Ovary (tissue), 9 donors: ENCODE measurements around the gene PAPLN. TPM values are rescaled to one million over a fixed set of nuclear protein-coding genes. Genes with fewer than 3 reads are reported as not detected.

Experiments
- DNase-seq, 5 donors: peaks; one replicate each; pipeline ENCODE4 v3.0.0-alpha.2; 2019 to 2020
- H3K27ac ChIP-seq, 2 donors: fragments of 200-600 bp; one replicate each; pipeline versions ENCODE4 v1.5.1 to v1.8.0; 2019 to 2022
- H3K27me3 ChIP-seq: fragments of 200-600 bp; one replicate; pipeline ENCODE4 v1.8.0; 2022
- H3K36me3 ChIP-seq: fragments of 200-600 bp; sonication (generic); one replicate; pipeline ENCODE4 v1.5.1; 2019
- H3K4me1 ChIP-seq: one replicate; pipeline ENCODE4 v1.8.1; 2013; ENCODE audit warnings: mild to moderate bottlenecking, moderate library complexity; ENCODE audit not compliant: insufficient read depth
- H3K4me3 ChIP-seq: fragments of 200-600 bp; sonication (generic); one replicate; pipeline ENCODE4 v1.5.1; 2017
- H3K9me3 ChIP-seq, 2 donors: fragments of 200-600 bp in 1 of 2; sonication (generic) in 1 of 2; one replicate each; pipeline versions ENCODE4 v1.5.1 to v1.8.1; 2013 to 2019; ENCODE audit warnings: mild to moderate bottlenecking in 1 of 2, moderate library complexity in 1 of 2
- CTCF ChIP-seq, 3 donors: fragments of 450-650 bp in 2 of 3; fragments of 200-600 bp in 1 of 3; IDR thresholded peaks; one replicate each; pipeline versions ENCODE4 v1.5.1 to v1.8.0; 2016 to 2022; ENCODE audit warnings: antibody characterized with exemption in 3 of 3, mild to moderate bottlenecking in 1 of 3
- EP300 ChIP-seq: sonication (generic); formaldehyde crosslinking; IDR thresholded peaks from one replicate; pipeline ENCODE4 v1.6.1; 2017; ENCODE audit warnings: antibody characterized with exemption
- POLR2A ChIP-seq: fragments of 450-650 bp; IDR thresholded peaks from one replicate; pipeline ENCODE4 v1.6.1; 2017; ENCODE audit warnings: antibody characterized with exemption, mild to moderate bottlenecking, moderate library complexity
- WGBS, 3 donors: extraction: QIAGEN DNeasy Blood & Tissue Kit in 1 of 3; methylation state at CpG; one replicate each; pipeline versions ENCODE4 v1.1.5 to v1.1.7; 2013 to 2017; 5-methylcytosine and 5-hydroxymethylcytosine counted together
- intact Hi-C, 4 donors: fragments of 100-400 bp; cut with DNase I; formaldehyde crosslinking; loops; one replicate each; pipeline versions ENCODE4 v1.11.0 to v1.15.1; 2022 to 2023
- polyA plus RNA-seq, 2 donors: library from polyadenylated mRNA; stranded (reverse); fragments of 200-250 nt in 1 of 2; fragments of 350-450 nt in 1 of 2; fragmentation: Illumina TruSeq in 1 of 2; extraction: RNeasy Lipid Tissue Mini Kit (QIAGEN cat#74804) in 1 of 2; gene quantifications; one replicate each; pipeline ENCODE4 v1.2.3, GENCODE V29; 2013 to 2014
- total RNA-seq, 7 donors: library from RNA; depleted of rRNA in 2 of 7; stranded (reverse); fragments of >200 nt in 2 of 7; fragmentation: NEBNext Ultra II Directional in 3 of 7; extraction: Animal tissue kit (Norgen Biotek cat#: 25700) in 3 of 7; gene quantifications; one replicate each; pipeline versions ENCODE4 v1.1.0 to v1.2.4, GENCODE V29; 2016 to 2023
- donor health status: DM: no; HTN: no; CAD: no; lungs with moderate emphysema.
- donor health status: DM: no; HTN: no; CAD: no.
- donor health status: Bipolar disorder and iron deficiency.
- donor health status: DM: yes; HTN: yes; CAD: no.
- donor health status: DM: no; HTN: no; CAD: no.
- donor health status: DM: yes; HTN: yes; CAD: no.

Gene PAPLN
- total and polyA plus RNA-seq, 9 donors = 4.6 to 35.4 (median 18.3) TPM

GRCh38 chr14:73243748-73244147 lies 6.4 kb downstream of the PAPLN start:
- H3K27me3 ChIP-seq = no peaks in the 10 kb centered on the region
- no peak for DNase-seq
- no peaks in the 10 kb centered on the region for H3K36me3 ChIP-seq
- intact Hi-C loops = no loop called here
- 96 to 98% (median 98%) methylated on average over 2 of the region's 2 CpGs for WGBS, 3 donors
- TF ChIP-seq POLR2A (no peak), CTCF (IDR thresholded peaks at IDR 0.05) (no peak), EP300 (no peak)
- peaks cover 14% of the 10 kb centered on the region for H3K4me1 ChIP-seq
- H3K27ac ChIP-seq = no peak overlapping the region
- H3K4me3 ChIP-seq = no peak overlapping the region
- no peaks in the 10 kb centered on the region for H3K9me3 ChIP-seq

DNA sequence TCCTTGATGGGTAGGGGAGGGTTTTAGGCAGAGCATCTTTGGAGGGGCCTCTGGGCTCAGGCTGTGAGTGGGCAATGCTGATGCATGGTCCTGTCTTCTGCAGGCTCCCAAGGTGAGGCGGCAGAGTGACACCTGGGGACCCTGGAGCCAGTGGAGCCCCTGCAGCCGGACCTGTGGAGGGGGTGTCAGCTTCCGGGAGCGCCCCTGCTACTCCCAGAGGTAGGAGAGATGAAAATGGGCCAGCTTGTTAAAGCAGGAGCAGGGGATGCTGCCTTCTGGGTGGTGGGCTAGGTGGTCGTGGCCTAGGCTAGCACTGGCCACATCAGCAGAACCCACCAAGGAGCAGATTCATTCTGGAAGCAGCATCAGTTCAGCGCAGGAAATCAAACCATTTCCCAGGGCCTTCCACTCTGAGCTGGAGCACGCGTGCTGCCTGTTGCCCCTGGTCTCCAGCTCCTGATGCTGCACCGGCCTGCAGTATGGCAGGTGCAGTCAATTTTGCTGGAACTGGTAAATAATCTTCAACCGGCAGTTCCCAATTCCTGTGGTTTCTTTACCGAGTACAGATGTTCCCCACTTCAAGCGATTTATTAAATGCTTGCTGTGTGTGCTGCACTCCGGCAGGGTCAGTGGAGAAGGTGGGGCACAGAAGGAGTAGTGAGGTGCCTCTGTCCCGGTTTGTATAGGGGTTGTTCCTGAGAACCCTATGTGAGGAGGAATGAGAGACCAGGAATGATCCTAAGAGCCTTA lies 7.4 kb downstream of the PAPLN start:
- H3K4me3 ChIP-seq = no peak overlapping the region
- intact Hi-C loops = no loop called here
- H3K36me3 ChIP-seq = no peaks in the 10 kb centered on the region
- no peak overlapping the region for H3K27ac ChIP-seq
- TF ChIP-seq EP300 (no peak), POLR2A (no peak), CTCF (IDR thresholded peaks at IDR 0.05) (no peak)
- no peaks in the 10 kb centered on the region for H3K9me3 ChIP-seq
- peaks cover 10% of the 10 kb centered on the region for H3K4me1 ChIP-seq
- WGBS, 3 donors = 86 to 88% (median 87%) methylated on average over 14 of the region's 14 CpGs
- no peaks in the 10 kb centered on the region for H3K27me3 ChIP-seq
- DNase-seq = no peak

DNA sequence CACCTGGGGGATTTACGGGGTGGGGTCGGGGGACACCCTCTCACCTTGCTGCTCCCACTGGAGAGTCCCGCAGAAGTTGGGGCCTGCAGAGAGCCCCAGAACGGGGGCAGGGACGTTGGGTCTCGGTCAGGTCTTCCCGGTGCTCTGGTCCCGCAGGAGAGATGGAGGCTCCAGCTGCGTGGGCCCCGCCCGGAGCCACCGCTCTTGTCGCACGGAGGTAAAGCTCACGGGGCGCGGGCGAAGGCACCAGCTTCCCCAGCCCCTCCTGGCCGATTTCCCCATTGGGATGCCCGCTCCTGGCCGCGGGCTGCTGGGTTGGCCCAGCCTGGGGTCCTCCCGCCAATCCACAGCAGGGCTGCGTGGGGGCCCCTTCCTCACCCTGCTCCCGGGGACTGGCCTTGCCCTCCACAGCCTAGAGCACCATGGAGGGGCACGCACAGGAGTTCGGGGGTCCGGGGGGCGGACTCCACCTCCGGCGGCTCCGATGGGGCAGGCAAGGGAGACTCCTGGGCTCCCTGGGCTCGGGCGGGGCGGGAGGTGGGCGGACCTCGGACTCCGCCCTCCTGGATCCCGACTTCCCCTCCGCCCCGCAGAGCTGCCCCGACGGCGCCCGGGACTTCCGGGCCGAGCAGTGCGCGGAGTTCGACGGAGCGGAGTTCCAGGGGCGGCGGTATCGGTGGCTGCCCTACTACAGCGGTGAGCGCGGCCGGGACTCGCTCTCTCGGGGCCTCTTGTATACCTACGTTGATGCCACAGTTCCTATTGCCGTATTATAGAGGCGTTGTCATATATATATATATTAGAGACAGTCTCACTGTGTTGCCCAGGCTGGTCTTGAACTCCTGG lies 8.4 kb downstream of the PAPLN start:
- H3K4me1 ChIP-seq = peaks cover 7% of the 10 kb centered on the region
- H3K36me3 ChIP-seq = no peaks in the 10 kb centered on the region
- H3K4me3 ChIP-seq = peak overlapping the region; percentile 35
- peak in 1 of 5 donors; percentile 21 for DNase-seq
- no peaks in the 10 kb centered on the region for H3K9me3 ChIP-seq
- H3K27ac ChIP-seq = no peak overlapping the region
- WGBS, 3 donors = 72 to 76% (median 73%) methylated on average over 46 to 64 of the region's 64 CpGs
- no peak for TF ChIP-seq POLR2A
- TF ChIP-seq CTCF (IDR thresholded peaks at IDR 0.05) = no peak
- TF ChIP-seq EP300 = no peak
- intact Hi-C loops = no loop called here
- no peaks in the 10 kb centered on the region for H3K27me3 ChIP-seq

DNA sequence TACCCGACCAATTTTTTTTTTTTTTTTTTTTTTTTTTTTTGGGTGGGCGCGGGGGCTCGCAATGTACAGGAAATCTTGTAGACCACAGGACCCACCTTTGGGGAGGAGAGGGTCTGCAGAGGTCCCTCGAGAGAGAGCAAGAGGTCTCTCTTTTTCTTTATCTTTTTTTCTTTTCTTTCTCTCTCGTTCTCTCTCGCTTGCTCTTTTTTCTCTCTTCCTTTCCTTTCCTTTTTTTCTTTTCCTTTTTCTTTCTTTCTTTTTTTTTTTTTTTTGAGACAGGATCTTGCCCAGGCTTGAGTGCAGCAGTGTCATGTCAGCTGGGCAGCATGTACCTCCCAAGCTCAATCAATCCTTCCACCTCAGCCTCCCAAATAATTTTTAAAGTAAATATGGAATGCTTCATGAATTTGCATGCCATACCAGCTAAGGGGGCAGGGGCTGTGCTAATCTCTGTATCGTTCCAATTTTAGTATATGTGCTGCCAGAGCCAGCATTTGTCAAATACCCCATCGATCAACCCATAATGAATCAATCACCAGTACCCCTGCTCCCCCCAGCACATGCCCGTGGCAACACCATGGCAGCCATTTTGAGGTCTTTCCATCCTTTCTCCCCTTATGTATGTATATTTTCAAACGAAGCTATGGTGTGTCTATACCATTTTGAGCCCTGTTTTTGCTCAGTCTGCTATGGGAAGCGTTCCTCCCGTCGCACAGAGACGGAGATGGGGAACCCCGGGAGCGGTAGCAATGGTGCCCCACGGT lies 9.3 kb downstream of the PAPLN start:
- Histone ChIP-seq H3K27ac (no peak overlapping the region), H3K9me3 (no peaks in the 10 kb centered on the region), H3K4me1 (peaks cover 7% of the 10 kb centered on the region), H3K4me3 (no peak overlapping the region), H3K27me3 (no peaks in the 10 kb centered on the region), H3K36me3 (no peaks in the 10 kb centered on the region)
- no peak for DNase-seq
- intact Hi-C loops = no loop called here
- TF ChIP-seq EP300 (no peak), CTCF (IDR thresholded peaks at IDR 0.05) (no peak)
- WGBS, 3 donors = 82 to 84% (median 83%) methylated on average over 18 of the region's 18 CpGs
